HEK293 (cell line): ENCODE results near the gene CCDC183.

Experiments used
- KLF16 ChIP-seq: fragments of 450-650 bp; formaldehyde crosslinking; IDR thresholded peaks from 2 replicates; pipeline ENCODE4 v1.5.1; 2017; ENCODE audit warnings: missing biosample characterization, missing genetic modification characterization
- TCF7L2 ChIP-seq: IDR thresholded peaks from 2 replicates; pipeline ENCODE4 v1.6.1; 2011; ENCODE audit warnings: low read depth, mild to moderate bottlenecking, inconsistent platforms, low read length, moderate library complexity, borderline replicate concordance
- TF ChIP-seq, protein P1 (sequence below): fragments of 450-650 bp; formaldehyde crosslinking; IDR thresholded peaks from 2 replicates; pipeline ENCODE4 v1.5.1; 2016; ENCODE audit warnings: missing biosample characterization, missing genetic modification characterization
- TF ChIP-seq, protein P2 (sequence below): fragments of 450-650 bp; IDR thresholded peaks from 2 replicates; pipeline ENCODE4 v1.5.1; 2018; ENCODE audit warnings: missing biosample characterization, mild to moderate bottlenecking, missing genetic modification characterization
- TF ChIP-seq, protein P3 (sequence below): fragments of 450-650 bp; formaldehyde crosslinking; IDR thresholded peaks from 2 replicates; pipeline ENCODE4 v1.5.1; 2016; ENCODE audit warnings: missing biosample characterization, missing genetic modification characterization
- TF ChIP-seq, protein P4 (sequence below): fragments of 450-650 bp; formaldehyde crosslinking; IDR thresholded peaks from 2 replicates; pipeline ENCODE4 v1.5.1; 2017; ENCODE audit warnings: missing biosample characterization, missing genetic modification characterization
- TF ChIP-seq, protein P5 (sequence below): fragments of 450-650 bp; formaldehyde crosslinking; IDR thresholded peaks from 2 replicates; pipeline ENCODE4 v1.5.1; 2016; ENCODE audit warnings: missing biosample characterization, missing genetic modification characterization

DNA sequence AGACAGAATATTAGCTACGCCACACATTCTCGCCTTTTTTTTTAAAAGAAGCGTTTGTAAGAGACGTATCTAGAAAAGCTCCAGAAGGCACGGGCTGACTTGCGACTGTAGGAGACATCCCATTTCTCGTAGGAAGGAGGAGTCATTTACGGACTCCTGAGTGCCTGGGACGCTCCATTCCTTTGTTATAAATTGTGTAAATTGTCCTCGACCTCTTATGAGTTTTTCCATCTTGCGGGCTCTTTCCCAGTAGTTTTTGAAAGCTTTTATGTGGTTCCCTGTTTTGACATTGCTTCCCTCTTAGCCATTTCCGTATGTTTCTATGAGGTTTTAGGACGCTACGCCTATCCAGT lies 12.6 kb downstream of the CCDC183 start:
- TF ChIP-seq, protein P1, sequence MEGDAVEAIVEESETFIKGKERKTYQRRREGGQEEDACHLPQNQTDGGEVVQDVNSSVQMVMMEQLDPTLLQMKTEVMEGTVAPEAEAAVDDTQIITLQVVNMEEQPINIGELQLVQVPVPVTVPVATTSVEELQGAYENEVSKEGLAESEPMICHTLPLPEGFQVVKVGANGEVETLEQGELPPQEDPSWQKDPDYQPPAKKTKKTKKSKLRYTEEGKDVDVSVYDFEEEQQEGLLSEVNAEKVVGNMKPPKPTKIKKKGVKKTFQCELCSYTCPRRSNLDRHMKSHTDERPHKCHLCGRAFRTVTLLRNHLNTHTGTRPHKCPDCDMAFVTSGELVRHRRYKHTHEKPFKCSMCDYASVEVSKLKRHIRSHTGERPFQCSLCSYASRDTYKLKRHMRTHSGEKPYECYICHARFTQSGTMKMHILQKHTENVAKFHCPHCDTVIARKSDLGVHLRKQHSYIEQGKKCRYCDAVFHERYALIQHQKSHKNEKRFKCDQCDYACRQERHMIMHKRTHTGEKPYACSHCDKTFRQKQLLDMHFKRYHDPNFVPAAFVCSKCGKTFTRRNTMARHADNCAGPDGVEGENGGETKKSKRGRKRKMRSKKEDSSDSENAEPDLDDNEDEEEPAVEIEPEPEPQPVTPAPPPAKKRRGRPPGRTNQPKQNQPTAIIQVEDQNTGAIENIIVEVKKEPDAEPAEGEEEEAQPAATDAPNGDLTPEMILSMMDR (tag by site-specific recombination): no peak
- TF ChIP-seq, protein P2, sequence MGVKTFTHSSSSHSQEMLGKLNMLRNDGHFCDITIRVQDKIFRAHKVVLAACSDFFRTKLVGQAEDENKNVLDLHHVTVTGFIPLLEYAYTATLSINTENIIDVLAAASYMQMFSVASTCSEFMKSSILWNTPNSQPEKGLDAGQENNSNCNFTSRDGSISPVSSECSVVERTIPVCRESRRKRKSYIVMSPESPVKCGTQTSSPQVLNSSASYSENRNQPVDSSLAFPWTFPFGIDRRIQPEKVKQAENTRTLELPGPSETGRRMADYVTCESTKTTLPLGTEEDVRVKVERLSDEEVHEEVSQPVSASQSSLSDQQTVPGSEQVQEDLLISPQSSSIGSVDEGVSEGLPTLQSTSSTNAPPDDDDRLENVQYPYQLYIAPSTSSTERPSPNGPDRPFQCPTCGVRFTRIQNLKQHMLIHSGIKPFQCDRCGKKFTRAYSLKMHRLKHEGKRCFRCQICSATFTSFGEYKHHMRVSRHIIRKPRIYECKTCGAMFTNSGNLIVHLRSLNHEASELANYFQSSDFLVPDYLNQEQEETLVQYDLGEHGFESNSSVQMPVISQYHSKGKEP (tag by site-specific recombination): no peak
- TF ChIP-seq KLF16 (tag by site-specific recombination) (no peak), TCF7L2 (no peak)
- TF ChIP-seq, protein P3, sequence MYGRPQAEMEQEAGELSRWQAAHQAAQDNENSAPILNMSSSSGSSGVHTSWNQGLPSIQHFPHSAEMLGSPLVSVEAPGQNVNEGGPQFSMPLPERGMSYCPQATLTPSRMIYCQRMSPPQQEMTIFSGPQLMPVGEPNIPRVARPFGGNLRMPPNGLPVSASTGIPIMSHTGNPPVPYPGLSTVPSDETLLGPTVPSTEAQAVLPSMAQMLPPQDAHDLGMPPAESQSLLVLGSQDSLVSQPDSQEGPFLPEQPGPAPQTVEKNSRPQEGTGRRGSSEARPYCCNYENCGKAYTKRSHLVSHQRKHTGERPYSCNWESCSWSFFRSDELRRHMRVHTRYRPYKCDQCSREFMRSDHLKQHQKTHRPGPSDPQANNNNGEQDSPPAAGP (tag by site-specific recombination): no peak
- TF ChIP-seq, protein P4, sequence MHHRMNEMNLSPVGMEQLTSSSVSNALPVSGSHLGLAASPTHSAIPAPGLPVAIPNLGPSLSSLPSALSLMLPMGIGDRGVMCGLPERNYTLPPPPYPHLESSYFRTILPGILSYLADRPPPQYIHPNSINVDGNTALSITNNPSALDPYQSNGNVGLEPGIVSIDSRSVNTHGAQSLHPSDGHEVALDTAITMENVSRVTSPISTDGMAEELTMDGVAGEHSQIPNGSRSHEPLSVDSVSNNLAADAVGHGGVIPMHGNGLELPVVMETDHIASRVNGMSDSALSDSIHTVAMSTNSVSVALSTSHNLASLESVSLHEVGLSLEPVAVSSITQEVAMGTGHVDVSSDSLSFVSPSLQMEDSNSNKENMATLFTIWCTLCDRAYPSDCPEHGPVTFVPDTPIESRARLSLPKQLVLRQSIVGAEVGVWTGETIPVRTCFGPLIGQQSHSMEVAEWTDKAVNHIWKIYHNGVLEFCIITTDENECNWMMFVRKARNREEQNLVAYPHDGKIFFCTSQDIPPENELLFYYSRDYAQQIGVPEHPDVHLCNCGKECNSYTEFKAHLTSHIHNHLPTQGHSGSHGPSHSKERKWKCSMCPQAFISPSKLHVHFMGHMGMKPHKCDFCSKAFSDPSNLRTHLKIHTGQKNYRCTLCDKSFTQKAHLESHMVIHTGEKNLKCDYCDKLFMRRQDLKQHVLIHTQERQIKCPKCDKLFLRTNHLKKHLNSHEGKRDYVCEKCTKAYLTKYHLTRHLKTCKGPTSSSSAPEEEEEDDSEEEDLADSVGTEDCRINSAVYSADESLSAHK (tag by site-specific recombination): no peak
- TF ChIP-seq, protein P5, sequence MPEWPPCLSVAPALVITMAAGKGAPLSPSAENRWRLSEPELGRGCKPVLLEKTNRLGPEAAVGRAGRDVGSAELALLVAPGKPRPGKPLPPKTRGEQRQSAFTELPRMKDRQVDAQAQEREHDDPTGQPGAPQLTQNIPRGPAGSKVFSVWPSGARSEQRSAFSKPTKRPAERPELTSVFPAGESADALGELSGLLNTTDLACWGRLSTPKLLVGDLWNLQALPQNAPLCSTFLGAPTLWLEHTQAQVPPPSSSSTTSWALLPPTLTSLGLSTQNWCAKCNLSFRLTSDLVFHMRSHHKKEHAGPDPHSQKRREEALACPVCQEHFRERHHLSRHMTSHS (tag by site-specific recombination): no peak
